Effector CD4-positive, alpha-beta T cell (primary cell): ENCODE results near the gene MRGPRG.
"Not testable (repeated sequence)": the region's sequence is repeated elsewhere in the genome, so short reads cannot be mapped to it uniquely, and the experiment has no call there.

Experiments
- DNase-seq: peaks from one replicate; pipeline ENCODE4 v3.0.0-alpha.2; 2020

Gene MRGPRG

DNA sequence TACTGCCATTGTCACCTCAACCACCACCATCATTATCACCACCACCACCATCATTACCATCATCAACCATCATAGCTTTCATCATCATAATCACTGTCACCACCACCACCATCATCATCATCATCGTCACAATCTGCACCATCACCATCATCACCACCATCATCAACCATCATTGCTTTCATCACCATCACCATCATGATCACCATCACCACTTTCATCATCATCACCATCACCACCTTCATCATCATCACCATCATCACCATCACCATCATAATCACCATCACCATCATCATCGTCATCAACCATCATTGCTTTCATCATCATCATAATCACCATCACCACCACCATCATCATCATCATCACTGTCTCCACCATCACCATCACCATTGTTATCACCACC is 44.8 kb downstream of the MRGPRG start:
- DNase-seq, result no peak

DNA sequence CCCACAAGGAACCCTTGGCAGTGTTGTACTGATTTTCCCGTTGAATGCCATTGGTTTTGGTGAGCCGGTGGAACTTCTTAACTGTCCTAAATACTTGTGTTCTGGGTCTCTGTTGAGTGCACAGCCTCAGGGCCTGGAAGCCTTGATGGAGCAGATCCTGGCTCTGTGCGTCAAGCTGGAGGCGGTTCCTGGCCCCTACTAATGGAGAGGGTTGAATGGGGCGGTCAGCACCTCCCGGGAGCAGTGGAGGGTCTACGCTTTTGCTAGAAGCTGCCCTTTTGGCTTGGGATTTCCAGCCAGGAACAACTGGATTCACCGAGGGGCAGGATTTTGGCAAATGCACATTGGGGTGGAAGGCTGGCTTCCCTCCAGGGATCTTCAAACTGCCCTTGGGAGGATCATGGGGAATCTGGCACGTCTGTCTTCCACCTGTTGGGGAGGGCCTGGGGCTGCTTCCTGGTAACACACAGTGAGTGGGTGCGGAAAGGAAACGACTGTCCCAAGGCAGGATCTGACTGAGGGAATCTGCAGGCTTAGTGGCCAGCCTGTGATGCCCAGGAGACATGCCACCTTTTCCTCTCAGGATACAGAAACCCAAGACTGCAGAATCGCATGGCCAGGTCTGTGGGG is 46.6 kb downstream of the MRGPRG start:
- no peak for DNase-seq

DNA sequence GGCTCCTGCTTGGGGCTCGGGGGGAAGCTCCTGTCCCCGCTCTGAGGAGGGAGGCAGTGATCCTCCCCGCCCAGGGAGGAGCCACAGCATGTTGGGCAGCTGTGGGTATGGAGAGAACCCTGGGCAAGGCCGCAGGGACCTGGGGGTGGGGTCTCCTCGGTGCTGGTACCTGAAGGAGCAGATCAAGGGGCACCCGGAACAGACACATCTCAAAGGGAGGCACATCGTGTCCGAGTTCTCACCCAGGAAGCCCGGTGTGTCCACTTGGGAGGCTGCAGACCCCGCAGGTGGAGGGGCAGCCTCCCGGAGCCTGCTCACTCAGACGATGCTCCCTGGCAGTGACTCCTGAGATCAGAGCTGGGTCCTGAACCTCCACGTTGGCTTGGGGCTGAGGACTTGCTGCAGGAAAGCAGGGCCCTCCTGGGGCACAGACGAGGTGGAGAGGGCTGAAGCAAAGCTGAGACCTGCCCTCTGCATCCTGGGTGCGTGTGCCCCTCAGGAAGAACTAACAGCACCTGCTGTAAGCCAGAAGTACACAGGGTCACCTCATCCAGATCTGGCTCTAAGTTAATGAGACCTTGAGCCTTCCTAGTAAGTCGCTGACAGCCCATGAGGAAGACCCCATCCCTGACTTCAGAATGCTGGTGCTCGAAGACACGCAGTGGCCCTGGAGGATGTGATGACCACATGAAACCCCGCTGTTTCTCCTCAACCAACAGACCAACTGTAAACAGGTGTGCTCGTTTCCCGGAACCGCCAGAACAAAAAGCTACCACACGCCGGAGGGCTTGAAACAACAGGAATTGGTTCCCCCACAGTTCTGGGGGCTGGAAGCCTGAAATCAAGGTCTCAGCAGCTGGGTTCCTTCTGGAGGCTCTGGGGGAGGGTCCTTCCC is 47.6 kb downstream of the MRGPRG start:
- DNase-seq, result no peak

DNA sequence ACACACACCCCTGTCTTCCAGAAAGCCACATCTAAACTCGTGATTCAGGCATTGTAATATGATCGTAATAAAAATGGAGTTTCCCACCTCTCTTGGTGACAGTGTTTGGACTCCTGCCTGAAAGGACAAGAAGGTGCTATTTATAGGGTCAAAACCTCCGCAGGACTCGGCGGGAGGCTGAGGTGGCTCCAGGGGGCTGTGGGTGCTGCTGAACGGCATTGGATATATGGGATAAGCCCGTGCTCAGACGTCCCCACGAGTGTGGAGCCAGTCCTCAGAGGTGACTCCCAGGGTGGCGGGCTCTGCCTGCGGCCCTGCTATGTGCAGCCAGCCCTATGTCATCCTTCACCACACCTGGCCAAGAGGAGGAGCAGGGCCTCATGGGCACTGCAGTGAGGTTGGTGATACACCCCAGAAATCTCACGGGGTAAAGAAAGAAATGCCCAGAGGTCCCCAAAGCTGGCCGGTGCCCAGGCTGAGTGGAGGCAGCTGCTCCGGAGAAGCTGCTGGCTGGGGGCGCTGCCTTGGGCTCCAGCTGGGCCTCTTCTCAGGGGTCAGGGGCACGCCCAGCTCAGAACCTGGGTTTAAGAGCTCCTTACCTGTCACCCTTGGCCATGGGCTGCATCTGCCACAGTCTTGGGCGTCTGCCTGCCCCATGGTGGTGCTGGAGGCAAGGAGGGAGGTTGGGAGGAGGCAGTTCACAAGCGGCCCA is 48.4 kb downstream of the MRGPRG start:
- no peak for DNase-seq

DNA sequence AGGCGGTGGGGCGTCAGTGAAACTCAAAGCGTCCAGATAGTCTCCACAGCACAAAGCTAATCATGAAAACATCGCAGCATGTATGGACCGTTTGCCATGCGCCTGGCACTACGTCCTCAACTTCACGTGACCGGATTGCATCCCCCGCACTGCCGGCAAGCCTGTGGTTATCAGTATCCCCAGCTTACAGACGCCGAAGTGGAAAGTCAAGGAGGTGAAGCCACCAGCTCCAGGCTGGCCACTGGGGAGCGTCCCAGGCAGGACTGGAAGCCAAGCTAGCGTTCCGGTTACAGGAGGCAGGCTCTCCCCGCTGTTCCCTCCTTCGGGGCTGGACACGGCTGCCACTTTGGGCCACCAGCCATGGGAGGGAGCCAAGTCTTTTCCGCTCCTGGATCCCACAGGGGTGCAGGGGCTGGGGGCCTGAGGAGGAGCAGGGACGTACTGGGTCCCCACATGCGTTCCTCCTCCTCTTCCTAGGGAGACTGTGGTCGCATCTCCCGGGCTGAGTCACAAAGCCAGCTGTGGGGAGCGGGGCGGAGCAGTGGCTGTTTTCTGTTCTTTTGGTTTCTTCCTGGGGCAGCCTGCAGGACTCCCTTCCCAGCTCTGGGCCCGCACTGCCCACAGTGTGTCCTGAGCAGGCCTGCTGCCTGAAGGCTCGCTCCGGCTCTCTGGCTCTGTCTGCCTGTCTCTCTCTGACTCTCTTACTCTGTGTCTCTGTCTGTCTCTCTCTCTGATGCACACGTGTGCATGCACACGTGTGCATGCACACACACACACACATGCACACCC is 49.2 kb downstream of the MRGPRG start:
- DNase-seq, result no peak

DNA sequence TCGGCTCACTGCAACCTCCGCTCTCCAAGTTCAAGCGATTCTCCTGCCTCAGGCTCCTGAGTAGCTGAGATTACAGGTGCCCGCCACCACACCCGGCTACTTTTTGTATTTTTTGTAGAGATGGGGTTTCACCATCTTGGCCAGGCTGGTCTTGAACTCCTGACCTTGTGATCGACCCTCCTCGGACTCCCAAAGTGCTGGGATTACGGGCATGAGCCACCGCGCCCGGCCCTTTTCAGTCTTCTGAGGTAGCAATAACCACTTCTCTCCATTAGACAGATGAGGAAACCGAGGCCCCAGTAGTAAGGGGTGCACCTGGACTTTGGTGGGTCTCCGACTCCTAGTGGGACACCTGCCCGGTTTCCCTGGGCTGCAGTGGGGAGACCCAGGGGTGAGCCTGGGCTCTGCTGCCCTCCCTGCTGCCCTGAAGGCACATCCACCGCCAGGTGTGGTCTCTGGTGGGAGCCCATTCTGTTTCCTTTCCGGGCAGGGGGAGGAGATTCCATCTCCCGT is 49.8 kb downstream of the MRGPRG start:
- not testable (repeated sequence) for DNase-seq
